B cell (primary cell): Measurements from ENCODE around the gene RILPL1. TPM values are rescaled to one million over a fixed set of nuclear protein-coding genes. Genes with fewer than 3 reads are reported as not detected.

Experiments
- ATAC-seq: fragments of 200-7000 bp; cut with Tn5 transposase; one replicate; pipeline ENCODE4 v1.10.0; 2021; ENCODE audit warnings: low read depth, mild to moderate bottlenecking, moderate number of reproducible peaks, moderate library complexity
- CTCF ChIA-PET: fragments of 350-600 bp; sonication (Branson Sonifier 250); formaldehyde crosslinking; loops from one replicate; lab custom pipeline; 2021; ENCODE audit warnings: antibody characterized with exemption, inconsistent platforms; lab: Charles Lee
- POLR2A ChIA-PET: fragments of 350-600 bp; sonication (Branson Sonifier 250); formaldehyde crosslinking; loops from one replicate; lab custom pipeline; 2021; ENCODE audit warnings: antibody characterized with exemption; lab: Charles Lee
- DNase-seq: peaks from one replicate; pipeline ENCODE4 v3.0.0; 2013
- H2AFZ ChIP-seq: 2 replicates; pipeline ENCODE4 v1.6.1; 2012; ENCODE audit warnings: mild to moderate bottlenecking, low read depth, low read length; ENCODE audit not compliant: insufficient read depth, poor library complexity, severe bottlenecking
- H3K27ac ChIP-seq, 2 donors: 1 replicate in 1 of 2; 2 replicates in 1 of 2; pipeline ENCODE4 v1.5.1; 2012 to 2013; ENCODE audit warnings: low read length in 2 of 2, mild to moderate bottlenecking in 2 of 2, moderate library complexity in 1 of 2
- H3K27me3 ChIP-seq, 4 experiments: fragments of 200-600 bp in 1 of 4; sonication (generic) in 1 of 4; replicated peaks in 1 of 4; 1 replicate in 2 of 4; 2 replicates in 2 of 4; pipeline versions ENCODE4 v1.6.1 to v1.7.0; 2013 to 2016; ENCODE audit warnings: low read length in 3 of 4, mild to moderate bottlenecking in 2 of 4, mixed read lengths in 1 of 4, moderate library complexity in 1 of 4; ENCODE audit not compliant: insufficient read depth in 4 of 4, control insufficient read depth in 3 of 4; ENCODE audit errors: control extremely low read depth in 1 of 4
- H3K36me3 ChIP-seq, 2 experiments: replicated peaks in 1 of 2; 1 replicate in 1 of 2; 2 replicates in 1 of 2; pipeline versions ENCODE4 v1.6.1 to v1.7.1; 2013; ENCODE audit warnings: low read length in 1 of 2; ENCODE audit not compliant: insufficient read depth in 2 of 2, control insufficient read depth in 1 of 2; ENCODE audit errors: control extremely low read depth in 1 of 2, extremely low read depth in 1 of 2
- H3K4me1 ChIP-seq, 2 donors: fragments of 200-600 bp in 1 of 2; sonication (generic) in 1 of 2; 1 replicate in 1 of 2; 2 replicates in 1 of 2; pipeline versions ENCODE4 v1.5.1 to v1.6.1; 2013 to 2017; ENCODE audit warnings: low read length in 2 of 2; ENCODE audit not compliant: control insufficient read depth in 2 of 2, insufficient read depth in 2 of 2
- H3K4me2 ChIP-seq: replicated peaks from 2 replicates; pipeline ENCODE3; 2012; ENCODE audit warnings: mild to moderate bottlenecking, low read depth, low read length; ENCODE audit not compliant: poor library complexity, severe bottlenecking
- H3K4me3 ChIP-seq, 5 experiments: fragments of 200-600 bp in 1 of 5; sonication (generic) in 1 of 5; 1 replicate in 3 of 5; 2 replicates in 2 of 5; pipeline versions ENCODE4 v1.5.1 to v1.7.0; 2011 to 2016; ENCODE audit warnings: low read length in 4 of 5, mild to moderate bottlenecking in 4 of 5, low read depth in 2 of 5, control low read depth in 1 of 5, moderate library complexity in 1 of 5; ENCODE audit not compliant: insufficient read depth in 1 of 5; ENCODE audit errors: control extremely low read depth in 1 of 5, extremely low read depth in 1 of 5
- H3K79me2 ChIP-seq: fragments of 200-600 bp; sonication (generic); one replicate; pipeline ENCODE4 v1.6.0; 2016; ENCODE audit warnings: low read length; ENCODE audit not compliant: control insufficient read depth, insufficient read depth
- H3K9ac ChIP-seq: fragments of 200-600 bp; sonication (generic); 2 replicates; pipeline ENCODE4 v1.6.1; 2017; ENCODE audit warnings: mild to moderate bottlenecking, low read length, moderate library complexity
- H3K9me3 ChIP-seq, 3 donors: one replicate each; pipeline versions ENCODE4 v1.6.1 to v1.7.1; 2013; ENCODE audit warnings: low read length in 2 of 3; ENCODE audit not compliant: control insufficient read depth in 2 of 3, insufficient read depth in 1 of 3; ENCODE audit errors: control extremely low read depth in 1 of 3
- H4K20me1 ChIP-seq: 2 replicates; pipeline ENCODE4 v1.6.0; 2012; ENCODE audit warnings: mild to moderate bottlenecking, low read length; ENCODE audit not compliant: insufficient read depth, control insufficient read depth, poor library complexity, severe bottlenecking
- H3K27ac Mint-ChIP-seq: one replicate; pipeline ENCODE4 v1.8.0; 2021; ENCODE audit warnings: mixed read lengths
- H3K27me3 Mint-ChIP-seq: one replicate; pipeline ENCODE4 v1.8.0; 2021; ENCODE audit warnings: mixed read lengths
- H3K4me1 Mint-ChIP-seq: one replicate; pipeline ENCODE4 v1.8.0; 2021; ENCODE audit warnings: mixed read lengths
- H3K4me3 Mint-ChIP-seq: one replicate; pipeline ENCODE4 v1.8.0; 2021; ENCODE audit warnings: mixed read lengths
- H3K9me3 Mint-ChIP-seq: one replicate; pipeline ENCODE4 v1.8.0; 2022; ENCODE audit warnings: mixed read lengths; ENCODE audit not compliant: insufficient read depth
- CTCF ChIP-seq: fragments of 200-600 bp; IDR thresholded peaks from one replicate; pipeline ENCODE4 v1.8.0; 2022; ENCODE audit warnings: antibody characterized with exemption, mild to moderate bottlenecking
- EZH2 ChIP-seq: IDR thresholded peaks from 2 replicates; pipeline ENCODE4 v1.6.1; 2012; ENCODE audit warnings: borderline replicate concordance, low read depth, mild to moderate bottlenecking, moderate library complexity, low read length; ENCODE audit not compliant: insufficient read depth, poor library complexity, severe bottlenecking
- WGBS: methylation state at CpG from one replicate; pipeline ENCODE4 v1.1.5; 2013; ENCODE audit warnings: missing lambda C conversion rate; ENCODE audit not compliant: insufficient coverage; 5-methylcytosine and 5-hydroxymethylcytosine counted together
- intact Hi-C: fragments of 100-400 bp; cut with micrococcal nuclease; formaldehyde crosslinking; loops from one replicate; pipeline ENCODE4 v1.10.0; 2022
- polyA plus RNA-seq: library from polyadenylated mRNA; depleted of rRNA; stranded (reverse); fragments of >200 nt; gene quantifications from 2 replicates; pipeline ENCODE4 v1.2.3, GENCODE V29; 2012
- total RNA-seq, 2 donors: library from RNA; stranded (reverse); fragments of 120-200 nt in 1 of 2; gene quantifications; 1 replicate in 1 of 2; 2 replicates in 1 of 2; pipeline versions ENCODE4 v1.2.3 to v1.2.4, GENCODE V29; 2013 to 2022

Gene RILPL1
- total and polyA plus RNA-seq, 2 donors (not counting 1 experiment from before 2014, with no cell fraction given), result 2.6 to 2.8 TPM

GRCh38 chr12:123436017-123436964 lies 97.2 kb downstream of the RILPL1 start, which contains the start of gene RILPL2:
Gene RILPL2 (minus strand): TSS chr12:123436684. CDS start chr12:123436420, 264 bp downstream.
- DNase-seq (peak; percentile 93), ATAC-seq (peak; percentile 86)
- peak within 1 kb of the TSS; percentile 97 for H3K4me2 ChIP-seq
- peaks cover 0 to 3% of the 10 kb centered on the region in 2 experiments for H3K36me3 ChIP-seq
- H3K27me3 ChIP-seq, result no peaks in the 10 kb centered on the region
- H3K27ac ChIP-seq, result peak within 1 kb of the TSS; percentile 91 to 95
- peak within 1 kb of the TSS; percentile 97 for H3K9ac ChIP-seq
- peaks cover 40% of the 10 kb centered on the region for H3K79me2 ChIP-seq
- H3K9me3 Mint-ChIP-seq, result no peaks in the 10 kb centered on the region
- H3K4me3 ChIP-seq, result peak within 1 kb of the TSS; percentile 79 to 99 (median 97)
- H3K27me3 Mint-ChIP-seq, result no peaks in the 10 kb centered on the region
- peak within 1 kb of the TSS; percentile 88 for H2AFZ ChIP-seq
- under 1% methylated on average over 65 of the region's 69 CpGs for WGBS
- intact Hi-C loops, result loop anchor here (1.0 to 5.0 kb wide), 4 partner anchors 9 to 71 kb away; partner anchors contain the start of gene KMT5A
- H4K20me1 ChIP-seq, result no peaks in the 10 kb centered on the region
- H3K4me1 Mint-ChIP-seq, result peaks cover 47% of the 10 kb centered on the region
- TF ChIP-seq CTCF (no peak), EZH2 (no peak)
- no peaks in the 10 kb centered on the region for H3K9me3 ChIP-seq
- H3K4me3 Mint-ChIP-seq, result peak within 1 kb of the TSS; percentile 96
- peak within 1 kb of the TSS; percentile 96 for H3K27ac Mint-ChIP-seq
- peaks cover 30 to 46% of the 10 kb centered on the region in 2 donors for H3K4me1 ChIP-seq
- POLR2A ChIA-PET, result interaction anchor here (0.5 to 2.4 kb wide), 7 partner anchors 9 to 1879 kb away, joined by 3 to 13 read pairs (median 6); partner anchors contain the start of genes KMT5A, RSRC2, SBNO1 and SNRNP35
- CTCF ChIA-PET, result interaction anchor here (0.7 to 2.1 kb wide), 6 partner anchors 9 to 70 kb away, joined by 3 to 13 read pairs (median 3); partner anchors contain the start of gene SNRNP35
